ENCODE data around the gene KIAA1755. TPM values are rescaled to one million over a fixed set of nuclear protein-coding genes. Genes with fewer than 3 reads are reported as not detected.

Gene KIAA1755
- total RNA-seq, result 0.97 and 6.0 TPM in 2 replicates

DNA sequence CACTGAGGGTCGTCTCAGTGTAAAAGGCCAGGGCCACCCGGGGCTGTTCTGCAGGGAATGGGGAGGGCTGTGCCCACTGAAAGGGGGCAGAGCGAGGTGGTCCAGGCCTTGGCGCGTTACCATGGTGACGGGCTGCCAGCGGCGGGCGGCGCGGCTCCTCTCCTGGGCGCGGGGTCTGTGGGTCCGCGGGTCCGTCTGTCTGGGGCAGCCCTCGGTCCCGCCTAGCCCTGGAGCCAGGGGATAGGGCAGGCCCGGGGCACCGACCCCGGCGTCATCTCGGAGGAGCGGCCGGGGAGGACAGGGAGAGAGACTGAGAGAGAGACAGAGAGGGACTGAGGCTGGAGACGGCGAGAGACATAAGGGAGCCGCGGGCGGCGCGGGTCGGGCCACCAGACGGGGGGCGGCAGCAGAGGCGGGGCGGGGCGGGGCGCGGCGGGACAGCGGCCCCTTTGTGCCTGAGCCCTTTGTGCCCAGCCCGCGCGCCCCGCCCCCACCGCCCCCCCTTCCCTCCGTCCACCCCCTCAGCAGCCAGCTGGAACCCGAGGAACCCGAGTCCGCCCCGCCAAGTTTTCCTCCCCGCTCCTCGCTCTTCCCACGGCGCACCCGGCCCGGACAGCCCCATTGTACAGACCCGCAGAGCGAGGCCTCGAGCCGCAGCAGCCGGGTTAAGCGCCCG lies at the start of gene KIAA1755:
KIAA1755 (minus strand) TSS at position 358 of the 676 bp plus-strand sequence; CDS start at position 123, 235 bp downstream.
- DNase-seq (ENCODE audit: extremely low read depth, low read depth, low spot score), result no peak

GRCh38 chr20:38308447-38308846 lies 47.9 kb upstream of the KIAA1755 start:
- DNase-seq (ENCODE audit: extremely low read depth, low read depth, low spot score), result no peak

GRCh38 chr20:38308047-38308438 lies 47.5 kb upstream of the KIAA1755 start:
- no peak for DNase-seq (ENCODE audit: extremely low read depth, low read depth, low spot score)

- no peak for DNase-seq (ENCODE audit: extremely low read depth, low read depth, low spot score)
These were observed 47.0 kb upstream of the KIAA1755 start for GRCh38 chr20:38307371-38308046.

DNA sequence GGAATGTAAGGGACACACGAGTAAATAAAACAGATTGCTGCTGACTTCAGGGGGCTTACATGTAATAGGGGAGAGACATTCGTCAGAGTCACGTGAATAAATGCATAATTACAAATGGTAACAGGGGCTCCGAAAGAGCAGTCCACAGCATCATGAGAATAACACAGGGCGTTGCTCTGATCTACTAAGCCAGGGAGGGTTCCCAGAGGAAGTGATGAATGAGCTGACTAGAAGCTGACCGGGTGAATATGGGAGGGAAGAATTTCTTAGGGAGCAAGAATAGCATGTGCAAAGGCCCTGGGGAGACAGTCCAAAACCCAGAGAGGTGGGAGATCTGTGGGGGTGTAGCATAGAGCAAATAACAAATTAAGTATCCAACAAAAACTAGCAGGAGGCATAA lies 45.8 kb upstream of the KIAA1755 start:
- no peak for DNase-seq (ENCODE audit: extremely low read depth, low read depth, low spot score)

- no peak for DNase-seq (ENCODE audit: extremely low read depth, low read depth, low spot score)
These were observed 45.0 kb upstream of the KIAA1755 start for GRCh38 chr20:38305541-38305940.

DNA sequence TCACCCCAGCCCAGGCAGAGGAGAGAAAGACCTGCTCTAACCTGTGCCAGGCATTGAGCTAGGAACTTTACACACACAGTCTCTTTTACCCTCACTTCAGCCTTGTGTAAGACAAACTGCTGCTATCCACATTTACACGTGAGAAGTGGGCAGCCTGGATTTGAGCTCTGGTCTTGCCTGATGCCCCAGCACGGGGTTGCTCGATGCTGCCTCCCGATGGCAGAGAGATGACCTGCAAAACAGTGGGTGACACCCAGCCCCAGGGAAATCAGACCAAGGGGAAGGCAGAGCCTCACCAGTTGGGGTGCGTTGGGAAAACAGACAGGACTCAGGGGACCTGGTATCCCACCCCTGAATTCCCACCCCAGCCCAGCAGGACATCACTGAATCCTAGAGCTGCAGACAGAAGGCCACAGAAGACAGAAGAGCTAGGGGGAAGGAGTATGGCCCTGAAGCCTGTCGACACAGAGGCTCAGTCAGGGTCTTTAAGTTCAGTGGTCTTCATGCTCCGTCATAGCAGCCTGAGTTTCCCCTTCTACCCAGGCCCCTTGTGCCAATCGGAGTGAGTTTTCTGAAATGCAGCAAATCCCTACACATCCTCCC lies 44.4 kb upstream of the KIAA1755 start:
- no peak for DNase-seq (ENCODE audit: extremely low read depth, low read depth, low spot score)

DNA sequence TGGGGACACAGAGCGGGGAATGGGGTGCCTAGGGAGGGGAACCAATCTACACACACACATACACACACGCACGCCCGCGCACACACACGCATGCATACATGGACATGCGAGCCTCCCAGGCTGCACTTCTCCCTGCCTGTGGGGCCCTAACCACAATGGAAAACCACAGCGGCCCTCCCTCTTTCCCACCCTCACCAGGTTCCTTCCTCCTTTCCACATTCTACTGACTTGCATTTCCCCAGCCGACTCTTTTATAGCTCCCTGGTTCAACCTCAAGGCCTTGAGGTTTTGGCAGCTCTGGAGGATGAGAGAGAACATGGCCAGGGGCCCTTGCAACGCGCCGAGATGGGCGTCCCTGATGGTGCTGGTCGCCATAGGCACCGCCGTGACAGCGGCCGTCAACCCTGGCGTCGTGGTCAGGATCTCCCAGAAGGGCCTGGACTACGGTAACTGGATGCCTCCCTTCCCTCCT lies 43.4 kb upstream of the KIAA1755 start, which contains the start of gene BPI:
BPI (plus strand) TSS at position 249 of the 472 bp plus-strand sequence; CDS start at position 317, 68 bp downstream.
- DNase-seq (ENCODE audit: extremely low read depth, low read depth, low spot score), result no peak

DNA sequence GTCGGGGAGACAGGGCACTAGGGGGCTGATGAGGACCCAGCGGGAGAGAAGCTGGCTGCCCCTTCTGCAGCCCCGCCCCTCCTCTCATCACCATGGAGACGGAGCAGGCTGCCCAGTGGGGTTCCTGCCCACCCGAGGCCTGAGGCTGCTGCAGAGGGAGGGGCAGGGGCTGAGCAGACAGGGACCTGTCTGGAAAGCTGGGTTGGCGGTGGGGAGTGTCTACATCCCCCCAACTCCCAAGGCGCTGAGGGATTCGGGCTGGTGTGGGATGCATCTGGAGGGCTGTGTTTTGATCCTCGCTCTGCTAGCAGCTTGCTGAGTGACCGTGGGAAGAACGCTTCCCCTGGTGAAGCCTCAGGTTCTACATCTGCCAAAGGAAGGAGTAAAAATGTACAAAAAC lies 42.3 kb upstream of the KIAA1755 start:
- no peak for DNase-seq (ENCODE audit: extremely low read depth, low read depth, low spot score)

DNA sequence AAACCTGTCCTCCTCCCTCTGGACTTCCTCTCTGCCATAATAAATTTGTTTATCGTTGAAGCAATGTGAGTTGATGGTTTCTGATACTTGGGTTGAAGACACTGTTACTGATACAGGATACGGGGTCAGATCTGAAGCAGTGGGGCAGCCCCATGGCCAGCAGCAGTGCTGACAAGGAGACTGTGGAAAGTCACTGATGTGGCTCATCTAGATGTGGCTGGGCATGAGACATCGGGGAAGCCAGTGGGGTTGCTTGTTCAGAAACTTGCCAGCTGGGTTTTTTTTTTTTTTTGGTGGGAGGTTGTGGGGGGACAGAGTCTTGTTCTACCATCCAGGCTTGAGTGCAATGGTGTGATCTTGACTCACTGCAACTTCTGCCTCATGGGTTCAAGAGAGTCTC lies 40.8 kb upstream of the KIAA1755 start:
- DNase-seq (ENCODE audit: extremely low read depth, low read depth, low spot score), result no peak

DNA sequence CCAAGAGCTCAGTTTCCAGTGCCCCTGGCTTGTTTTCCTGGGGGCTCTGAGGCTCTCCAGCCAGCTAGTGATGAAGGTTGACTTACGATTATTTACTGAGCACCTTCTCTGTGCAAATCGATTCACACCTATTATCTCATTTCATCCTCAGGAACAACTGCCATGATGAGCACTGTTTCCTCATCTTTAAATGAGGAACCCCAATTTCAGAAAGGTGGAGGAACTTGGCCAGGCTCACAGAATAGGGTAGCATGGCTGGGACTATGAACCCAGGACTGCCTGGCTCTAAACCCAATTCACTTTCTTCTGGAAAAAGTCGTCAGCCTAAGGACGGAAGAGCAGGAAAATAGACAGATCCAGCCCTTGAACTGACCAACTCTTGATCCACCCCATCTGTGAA lies 39.9 kb upstream of the KIAA1755 start:
- no peak for DNase-seq (ENCODE audit: extremely low read depth, low read depth, low spot score)

DNA sequence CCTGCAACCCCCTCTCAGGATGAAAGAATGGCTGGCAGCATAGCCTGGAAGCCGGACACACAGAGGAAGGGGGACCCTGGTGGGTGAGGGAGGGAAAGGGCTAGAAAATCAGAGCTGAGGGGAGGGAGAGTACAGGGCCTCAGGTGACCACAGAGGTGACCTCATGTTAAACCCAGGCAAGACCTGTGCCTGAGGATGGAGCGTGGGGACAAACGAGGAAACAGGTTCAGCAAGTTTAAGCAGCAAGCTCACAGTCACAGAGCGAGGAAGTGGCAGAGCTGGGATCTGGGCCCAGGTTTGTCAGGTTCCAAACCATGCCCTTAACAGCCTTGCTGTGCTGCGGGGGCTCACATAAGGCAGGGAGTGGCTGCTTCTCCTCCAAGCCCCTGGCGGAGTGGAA lies 39.4 kb upstream of the KIAA1755 start:
- DNase-seq (ENCODE audit: extremely low read depth, low read depth, low spot score), result no peak

GRCh38 chr20:38298768-38299288 lies 38.3 kb upstream of the KIAA1755 start:
- DNase-seq (ENCODE audit: extremely low read depth, low read depth, low spot score), result no peak

DNA sequence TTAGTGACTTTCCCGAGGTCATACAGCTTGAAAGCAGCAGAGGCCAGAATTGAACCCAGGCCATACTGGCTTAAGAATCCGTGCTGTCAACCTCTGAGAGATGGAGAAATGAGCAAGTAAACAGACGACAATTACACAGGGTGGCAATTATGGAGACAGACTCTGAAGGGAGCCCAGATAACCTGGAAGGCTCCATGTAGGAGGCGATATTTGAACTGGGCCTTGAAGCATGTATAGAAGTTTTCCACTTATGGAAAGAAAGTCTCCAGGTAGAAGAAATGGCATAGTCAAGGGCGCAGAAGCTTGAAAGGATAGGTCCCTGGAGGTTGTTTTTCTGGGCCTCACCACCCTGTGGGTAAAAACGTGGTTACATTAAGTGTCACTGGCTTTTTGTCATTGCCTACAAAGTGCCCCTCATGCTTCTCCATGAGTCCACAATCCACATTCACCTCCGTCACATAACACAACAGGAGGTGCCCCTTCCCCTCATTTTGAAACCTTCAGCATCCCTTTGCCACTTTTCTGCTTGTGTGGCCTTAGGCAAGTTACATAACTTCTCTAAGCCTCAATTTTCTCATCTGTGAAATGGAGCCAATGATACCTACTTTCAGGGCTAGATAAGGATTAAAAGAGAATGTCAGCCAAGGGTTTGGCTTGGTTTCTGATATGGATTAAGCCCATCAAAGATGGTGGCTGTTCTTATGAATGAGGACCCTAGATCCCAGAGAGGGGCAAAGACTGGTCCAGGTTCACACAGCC lies 37.6 kb upstream of the KIAA1755 start:
- DNase-seq (ENCODE audit: extremely low read depth, low read depth, low spot score), result no peak

GRCh38 chr20:38296433-38296832 lies 35.9 kb upstream of the KIAA1755 start:
- no peak for DNase-seq (ENCODE audit: extremely low read depth, low read depth, low spot score)

- DNase-seq (ENCODE audit: extremely low read depth, low read depth, low spot score), result no peak
These were observed 35.3 kb upstream of the KIAA1755 start for GRCh38 chr20:38295811-38296210.

- no peak for DNase-seq (ENCODE audit: extremely low read depth, low read depth, low spot score)
These were observed 33.6 kb upstream of the KIAA1755 start for GRCh38 chr20:38294076-38294591.

DNA sequence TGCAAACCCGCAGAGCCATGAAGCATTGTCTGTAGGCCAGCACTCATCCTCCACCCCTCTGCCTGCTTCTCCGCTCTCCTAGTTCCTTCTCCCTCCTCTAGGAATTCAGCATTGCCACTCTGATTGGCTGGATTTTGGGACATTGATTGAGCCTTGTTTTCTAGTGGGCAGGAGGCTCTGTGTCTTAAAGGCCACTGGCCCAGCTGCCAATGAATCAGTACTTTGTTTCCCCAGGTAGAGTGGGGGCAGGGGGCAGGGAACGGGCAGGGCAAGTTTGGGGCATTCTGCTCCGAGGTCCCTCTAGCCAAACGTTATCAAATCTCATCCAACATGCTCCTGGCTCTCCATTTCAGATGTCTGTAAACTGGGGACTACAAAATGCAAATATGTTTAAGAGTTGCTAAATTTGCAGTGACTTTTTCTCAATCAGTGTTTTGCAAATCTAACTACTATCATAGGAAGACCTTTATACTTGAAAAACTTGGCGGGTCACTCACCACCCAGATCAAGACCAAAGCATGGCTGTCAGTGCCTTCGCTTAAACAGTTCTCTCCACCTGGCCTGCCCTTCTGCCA lies 33.0 kb upstream of the KIAA1755 start:
- DNase-seq (ENCODE audit: extremely low read depth, low read depth, low spot score), result no peak

- DNase-seq (ENCODE audit: extremely low read depth, low read depth, low spot score), result no peak
These were observed 31.4 kb upstream of the KIAA1755 start for GRCh38 chr20:38291966-38292365.
